Esophagus squamous epithelium (tissue), 4 donors: ENCODE results near the gene OPTC.

Experiments
- CTCF ChIP-seq, 6 experiments: fragments of 450-650 bp in 4 of 6; fragments of 200-600 bp in 2 of 6; sonication (generic) in 2 of 6; IDR thresholded peaks; one replicate each; pipeline ENCODE4 v1.5.1; 2016 to 2019; ENCODE audit warnings: antibody characterized with exemption in 6 of 6, mild to moderate bottlenecking in 4 of 6, moderate library complexity in 4 of 6
- POLR2A ChIP-seq, 4 donors: fragments of 450-650 bp; IDR thresholded peaks; one replicate each; pipeline ENCODE4 v1.6.1; 2017; ENCODE audit warnings: antibody characterized with exemption in 4 of 4, mild to moderate bottlenecking in 4 of 4, moderate library complexity in 3 of 4

GRCh38 chr1:203492748-203493130, 1.2 kb upstream of the OPTC start:
- TF ChIP-seq CTCF (IDR thresholded peaks at IDR 0.05) (no peak), POLR2A (IDR thresholded peaks at IDR 0.05) (no peak)
